ENCODE measurements around the gene CTBP1.

DNA sequence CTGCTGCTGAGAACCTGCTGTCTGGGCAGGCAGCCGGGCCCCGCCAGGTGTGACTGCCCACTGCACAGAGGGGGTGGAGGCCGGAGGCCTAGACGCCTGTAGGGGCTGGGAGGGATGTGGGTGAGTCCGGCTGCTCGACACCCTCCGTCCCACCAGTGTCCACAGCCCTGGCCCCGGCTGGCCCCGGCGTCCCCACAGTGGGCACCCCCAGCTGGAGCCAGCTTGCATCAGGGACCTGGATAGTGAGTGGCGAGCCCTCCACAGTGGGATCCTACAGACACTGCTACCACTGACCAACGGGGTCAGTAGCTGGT, 41.8 kb downstream of the CTBP1 start:
- TF ChIP-seq POLR2A (IDR thresholded peaks at IDR 0.05; ENCODE audit: low read depth, low read length) (no peak), POLR2AphosphoS5 (IDR thresholded peaks at IDR 0.05; ENCODE audit: low read depth, low read length) (no peak)

Measured in GM12892 (cell line).